HG03196 (cell line): ENCODE measurements around the gene BASP1.
A peak's percentile ranks its signal among the peaks of the same experiment; 100 is the strongest.

ENCODE experiments used
- ATAC-seq: cut with Tn5 transposase; IDR thresholded peaks from one replicate; pipeline ENCODE4 v1.9.1; 2021; ENCODE audit not compliant: unreplicated experiment

Gene BASP1, protein sequence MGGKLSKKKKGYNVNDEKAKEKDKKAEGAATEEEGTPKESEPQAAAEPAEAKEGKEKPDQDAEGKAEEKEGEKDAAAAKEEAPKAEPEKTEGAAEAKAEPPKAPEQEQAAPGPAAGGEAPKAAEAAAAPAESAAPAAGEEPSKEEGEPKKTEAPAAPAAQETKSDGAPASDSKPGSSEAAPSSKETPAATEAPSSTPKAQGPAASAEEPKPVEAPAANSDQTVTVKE

DNA sequence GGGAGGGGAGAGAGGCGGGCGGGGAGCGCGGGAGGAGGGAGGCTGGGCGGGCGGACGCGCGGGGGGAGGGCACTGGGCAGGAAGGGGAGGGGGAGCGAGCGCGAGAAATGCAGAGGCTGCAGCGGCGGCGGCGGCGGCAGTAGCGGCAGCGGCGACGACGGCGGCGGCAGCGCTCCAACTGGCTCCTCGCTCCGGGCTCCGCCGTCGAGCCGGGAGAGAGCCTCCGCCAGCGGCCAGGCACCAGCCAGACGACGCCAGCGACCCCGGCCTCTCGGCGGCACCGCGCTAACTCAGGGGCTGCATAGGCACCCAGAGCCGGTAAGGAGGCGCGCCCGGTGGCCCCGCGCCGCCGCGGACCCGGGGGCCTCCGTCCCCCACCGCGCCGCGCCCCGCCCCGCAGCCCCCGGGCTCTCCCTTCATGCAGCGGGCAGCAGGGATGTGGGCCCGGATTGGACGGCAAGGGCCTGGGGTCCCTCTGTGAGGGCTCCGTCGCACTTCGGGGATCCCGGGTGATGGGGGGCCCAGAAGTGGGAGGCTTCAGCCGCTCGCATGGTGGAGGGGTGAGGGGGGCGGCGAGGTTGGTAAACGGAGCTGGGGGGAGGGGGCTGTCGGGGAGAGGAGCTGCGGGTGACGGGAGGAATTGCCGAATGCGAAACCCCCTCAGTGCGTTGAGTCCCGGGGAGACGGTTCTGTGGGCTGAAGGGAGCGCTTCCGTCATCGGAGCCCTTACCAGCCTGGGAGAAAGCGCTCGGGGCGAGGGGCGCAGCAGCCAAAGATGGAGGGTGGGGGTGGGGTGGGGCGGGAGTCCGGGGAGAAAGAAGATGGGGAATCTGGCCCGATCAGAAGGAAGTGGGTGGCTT, at the start of gene BASP1:
Gene BASP1 (plus strand): TSS at position 139 of the 860 bp plus-strand sequence. CDS start 57,586 bp downstream, outside the sequence.
- peak; percentile 39 for ATAC-seq

DNA sequence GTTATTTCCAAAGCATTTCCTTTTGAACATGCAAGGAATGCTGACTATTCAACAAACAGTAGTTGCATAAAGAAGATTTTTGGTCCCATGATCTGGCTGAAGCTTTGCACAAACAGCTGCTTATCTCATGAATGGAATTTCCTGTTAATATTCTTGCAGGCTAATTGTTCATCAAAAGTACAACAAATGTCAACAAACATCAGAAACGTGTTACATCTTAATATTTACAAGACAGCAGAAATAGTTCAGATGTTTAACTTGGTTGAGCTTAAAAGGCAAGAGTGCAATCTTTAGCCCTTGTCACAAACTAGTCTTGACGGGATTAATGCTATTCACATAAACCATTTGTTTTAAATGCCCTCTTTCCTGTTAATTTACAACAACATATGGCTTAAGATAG, 47.9 kb upstream of the BASP1 start:
- ATAC-seq, result no peak

DNA sequence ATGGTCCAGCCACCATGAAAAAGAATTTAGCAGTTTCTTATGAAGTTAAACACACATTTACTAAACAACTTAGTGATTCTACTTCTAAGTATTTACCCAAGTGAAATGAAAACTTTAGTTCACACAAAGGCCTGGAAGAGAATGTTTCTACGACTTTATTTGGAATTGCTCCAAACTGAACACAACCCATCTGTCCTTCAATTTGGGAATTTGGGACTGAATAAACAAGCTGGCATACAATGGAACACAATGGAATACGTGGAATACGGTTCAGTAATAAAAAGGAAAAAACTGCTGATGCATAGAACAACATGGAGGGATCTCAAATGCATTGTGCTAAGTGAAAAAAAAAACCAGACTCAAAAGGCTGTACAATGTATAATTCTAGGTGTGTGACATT, 44.6 kb upstream of the BASP1 start:
- ATAC-seq, result no peak

DNA sequence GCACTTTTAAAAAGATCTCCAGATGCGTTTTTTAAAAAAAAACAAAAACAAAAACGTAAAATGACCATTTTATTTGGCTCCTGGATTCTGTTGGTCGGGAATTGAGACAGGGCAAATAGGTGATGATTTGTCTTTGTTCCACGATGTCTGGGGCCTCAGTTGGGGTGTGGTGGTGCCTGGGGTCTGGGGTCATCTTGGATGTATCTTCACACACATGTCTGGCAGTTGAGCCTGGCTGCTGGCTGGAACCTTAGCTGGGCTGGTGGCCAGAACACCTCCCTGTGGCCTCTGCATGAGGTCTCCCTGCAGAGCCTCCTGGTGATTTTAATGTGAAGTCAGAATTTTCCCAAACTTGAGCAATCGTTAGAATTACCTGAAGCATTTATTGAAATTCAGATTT, 42.5 kb upstream of the BASP1 start:
- ATAC-seq, result no peak

DNA sequence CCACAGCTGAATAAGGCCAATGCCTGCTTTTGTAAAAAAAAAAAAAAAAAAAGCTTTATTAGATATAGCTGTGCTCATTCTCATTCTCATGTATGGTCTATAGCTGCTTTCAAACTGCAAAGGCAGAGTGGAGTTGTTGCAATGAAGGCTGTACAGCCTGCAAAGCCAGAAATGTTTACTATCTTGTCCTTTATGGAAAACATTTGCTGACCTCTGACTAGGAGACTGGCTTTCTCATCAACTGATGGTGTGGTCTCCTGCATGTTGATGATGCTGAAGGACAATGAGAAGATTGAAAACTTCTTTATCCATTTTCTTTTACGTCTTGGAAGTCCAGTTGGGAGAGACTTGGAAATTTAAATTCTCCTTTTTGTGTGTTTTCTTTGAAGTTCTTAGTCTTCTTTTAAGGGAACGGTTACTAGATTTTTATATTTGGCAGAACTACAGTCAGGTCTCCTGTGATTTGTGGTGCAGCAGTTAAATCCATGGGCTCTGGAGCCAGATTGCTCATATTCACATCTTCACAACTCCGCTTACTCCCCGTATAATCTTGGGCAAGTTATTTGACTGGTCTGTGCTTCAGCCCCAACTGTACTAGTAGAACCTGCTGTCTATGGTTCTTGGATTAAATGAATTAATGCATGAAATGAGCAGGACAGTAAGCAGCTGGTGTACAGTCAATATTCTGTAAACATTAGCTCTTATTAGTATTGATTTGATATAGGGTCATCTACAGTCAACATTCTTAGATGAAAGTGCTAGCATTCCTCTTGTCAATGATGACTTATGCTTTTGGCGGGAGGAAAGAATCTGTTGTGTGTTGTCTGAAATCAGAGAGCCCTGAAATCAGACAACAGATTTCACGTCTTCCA, 39.7 kb upstream of the BASP1 start:
- no peak for ATAC-seq

DNA sequence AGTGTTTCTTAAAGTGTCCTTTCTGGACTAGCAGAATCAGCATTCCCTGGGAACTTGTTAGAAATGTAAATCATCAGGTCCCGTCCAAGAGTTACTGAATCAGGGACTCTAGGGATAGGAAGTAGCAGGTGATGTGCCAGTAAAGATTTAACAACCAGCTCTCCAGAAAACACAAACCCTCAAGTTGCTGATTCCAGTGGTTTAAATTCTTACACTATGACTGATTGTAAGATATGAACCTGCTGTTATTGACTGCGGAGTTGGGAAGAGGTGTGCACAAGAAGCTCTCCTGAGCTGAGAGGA, 39.1 kb upstream of the BASP1 start:
- no peak for ATAC-seq

DNA sequence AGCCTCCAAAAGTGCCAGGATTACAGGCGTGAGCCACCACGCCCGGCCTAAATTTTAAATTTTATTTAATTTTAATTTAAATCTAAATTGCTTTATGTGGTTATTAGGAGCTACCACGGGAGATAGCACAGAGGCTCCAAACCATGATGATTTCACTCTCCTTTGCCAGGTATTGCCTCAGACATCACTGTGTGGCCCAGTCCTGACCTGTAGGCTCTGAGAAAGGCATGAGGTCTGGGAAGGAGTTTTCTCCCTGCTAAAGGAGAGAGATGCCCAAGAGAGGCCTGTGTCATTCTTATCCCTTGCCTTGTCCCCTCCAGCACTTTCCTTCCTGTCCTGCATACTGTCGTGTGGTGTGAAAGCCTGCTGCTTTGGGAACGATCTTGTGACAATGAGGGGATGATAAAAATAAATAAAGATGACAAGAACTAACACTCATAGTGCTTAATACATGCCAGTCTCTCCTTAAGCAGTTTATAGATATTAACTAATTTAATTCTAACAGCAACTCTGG, 37.0 kb upstream of the BASP1 start:
- no peak for ATAC-seq

DNA sequence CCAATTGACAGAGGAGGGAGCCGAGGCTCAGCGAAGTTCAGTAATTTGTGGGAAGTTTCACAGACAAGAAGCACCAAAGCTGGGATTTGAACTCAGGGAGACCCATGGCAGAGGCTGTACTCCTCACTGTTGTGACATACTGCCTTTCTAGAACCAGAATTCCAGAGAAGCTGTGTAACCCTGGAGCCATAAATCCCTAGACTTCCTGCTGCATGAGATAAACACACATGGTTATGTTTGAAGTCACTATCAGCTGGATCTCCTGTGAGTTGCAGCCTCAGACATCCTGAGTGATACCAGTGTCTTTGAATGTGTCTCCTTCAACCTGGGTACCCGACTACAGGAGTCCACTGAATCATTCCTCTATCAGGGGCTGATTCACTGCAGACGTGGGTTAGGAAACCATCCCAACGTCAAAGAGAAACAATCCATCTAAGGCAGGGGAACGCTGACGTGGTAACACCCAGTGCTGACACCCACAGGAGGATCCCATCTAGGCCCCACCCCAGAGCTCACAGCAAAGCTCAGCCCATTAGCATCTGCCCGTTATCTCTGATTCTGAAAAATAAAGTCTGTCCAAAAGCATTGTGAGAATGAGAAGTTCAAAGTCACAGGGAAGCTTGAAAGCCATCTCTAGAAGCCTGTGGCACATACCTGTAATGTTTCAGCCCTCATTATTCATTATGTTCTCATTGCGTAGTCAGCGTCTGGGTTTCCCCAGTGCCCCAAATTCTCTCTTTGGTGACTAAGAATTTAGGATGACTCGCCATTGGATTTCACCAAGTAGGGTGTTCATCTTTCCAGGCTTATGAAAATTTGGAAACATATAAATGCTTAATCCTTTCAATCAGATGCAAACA, 36.3 kb upstream of the BASP1 start:
- no peak for ATAC-seq

DNA sequence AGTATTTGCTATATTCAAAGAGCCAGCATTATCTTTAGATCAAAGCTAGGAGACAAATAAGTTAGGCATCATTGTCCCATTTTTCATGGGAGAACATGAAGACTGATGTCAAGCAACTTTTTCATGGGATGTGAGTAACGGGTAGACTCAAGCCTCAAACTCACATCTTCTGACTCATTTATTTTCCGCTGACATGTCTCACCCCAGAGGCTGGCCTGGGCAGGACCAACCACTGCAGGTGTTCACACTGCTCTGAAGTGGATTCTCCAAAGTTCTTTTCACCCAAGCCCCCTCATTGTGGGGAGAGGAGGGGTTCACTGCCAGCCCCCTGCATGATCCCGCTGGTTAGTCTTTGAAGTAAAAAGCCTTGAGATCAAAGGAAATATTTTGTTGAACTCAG, 34.9 kb upstream of the BASP1 start:
- no peak for ATAC-seq

DNA sequence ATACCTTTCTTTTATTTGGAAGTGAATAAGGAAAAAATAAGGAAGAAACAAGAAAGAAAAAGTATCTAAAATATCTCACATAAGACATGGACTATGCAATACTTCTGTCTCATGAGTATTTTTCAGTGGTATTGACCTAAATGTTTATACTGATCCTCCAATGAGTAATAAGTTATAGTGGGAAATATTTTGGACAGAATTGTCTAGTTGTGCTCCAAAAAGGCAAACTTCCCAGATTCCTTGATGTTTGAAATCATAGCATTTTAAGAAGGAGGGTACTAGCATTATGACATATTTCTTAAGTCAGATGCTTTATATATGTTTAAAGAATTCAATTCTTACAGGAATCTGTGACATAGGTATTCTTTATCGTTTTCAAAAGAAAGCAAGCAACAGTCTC, 34.5 kb upstream of the BASP1 start:
- ATAC-seq, result no peak

DNA sequence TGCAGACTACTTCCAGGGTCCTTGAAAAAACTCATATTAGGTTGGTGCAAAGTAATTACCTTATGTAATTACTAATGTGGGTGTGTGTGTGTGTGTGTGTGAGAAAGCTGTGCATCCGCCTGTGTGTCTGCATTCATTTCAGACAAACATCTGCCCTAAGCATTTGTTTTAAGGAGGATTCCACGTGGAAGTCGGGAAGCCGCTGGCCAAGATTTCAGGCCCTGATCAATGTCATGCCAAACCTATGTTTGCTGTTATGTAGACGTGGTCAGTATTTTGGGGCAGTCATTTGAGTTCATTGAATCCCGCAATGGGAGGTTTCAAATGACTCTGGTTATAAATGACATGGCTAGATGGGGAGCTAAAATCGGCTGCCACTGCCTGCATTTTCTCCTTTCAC, 33.6 kb upstream of the BASP1 start:
- ATAC-seq, result no peak

DNA sequence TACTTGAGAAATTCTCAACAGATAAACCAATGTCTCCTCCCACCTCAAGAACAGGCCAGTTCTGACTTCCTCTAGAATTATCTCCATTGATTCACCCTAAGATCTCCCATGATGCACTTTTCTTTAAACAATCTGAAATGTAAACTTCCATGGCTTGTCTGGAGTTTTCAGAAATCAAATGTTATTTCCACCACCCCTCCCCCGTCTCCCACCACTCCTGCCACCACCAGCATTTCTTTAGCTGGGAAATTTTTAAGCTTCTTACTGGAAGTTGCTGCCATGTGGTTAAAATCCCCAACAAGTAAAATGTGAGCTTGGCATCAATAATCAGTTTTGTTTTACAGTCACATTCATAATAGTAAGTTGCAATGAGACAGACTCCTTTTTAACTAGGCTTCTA, 32.8 kb upstream of the BASP1 start:
- ATAC-seq, result no peak

DNA sequence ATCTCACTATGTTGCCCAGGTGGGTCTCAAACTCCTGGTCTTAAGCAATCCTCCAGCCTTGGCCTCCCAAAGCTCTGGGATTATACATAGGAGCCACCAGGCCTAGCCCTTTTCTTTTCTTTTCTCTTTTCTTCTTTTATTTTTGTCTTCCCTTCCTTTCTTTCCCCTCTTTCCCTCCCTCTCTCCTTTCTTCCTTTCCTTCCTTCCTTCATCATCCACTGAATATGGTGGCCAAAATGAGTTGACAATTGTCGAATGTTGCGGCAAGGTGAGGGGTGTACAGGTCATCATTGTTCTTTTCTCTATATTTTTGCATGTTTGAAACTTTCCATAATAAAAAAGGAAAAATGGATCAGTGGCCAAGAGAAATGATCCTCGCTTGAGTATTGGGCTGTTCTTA, 32.1 kb upstream of the BASP1 start:
- ATAC-seq, result no peak

DNA sequence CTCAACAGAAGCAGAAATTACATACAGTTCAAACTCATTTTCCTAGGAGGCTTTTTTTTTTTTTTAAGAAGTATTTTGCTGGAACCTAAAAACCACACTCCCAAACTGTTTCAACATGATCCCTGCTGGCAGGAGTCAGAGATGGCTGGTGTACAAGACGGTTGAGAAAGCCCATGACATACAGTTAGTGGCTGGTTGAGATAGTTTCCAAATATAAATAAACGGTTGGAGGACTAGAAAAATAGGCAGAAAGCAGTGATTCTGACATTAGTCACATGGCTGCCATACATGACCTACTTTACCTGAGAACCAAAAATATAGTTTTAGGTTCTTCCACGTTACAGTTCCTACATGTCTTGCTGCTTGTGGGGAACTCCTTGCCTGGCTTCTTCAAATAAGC, 31.7 kb upstream of the BASP1 start:
- ATAC-seq, result no peak

DNA sequence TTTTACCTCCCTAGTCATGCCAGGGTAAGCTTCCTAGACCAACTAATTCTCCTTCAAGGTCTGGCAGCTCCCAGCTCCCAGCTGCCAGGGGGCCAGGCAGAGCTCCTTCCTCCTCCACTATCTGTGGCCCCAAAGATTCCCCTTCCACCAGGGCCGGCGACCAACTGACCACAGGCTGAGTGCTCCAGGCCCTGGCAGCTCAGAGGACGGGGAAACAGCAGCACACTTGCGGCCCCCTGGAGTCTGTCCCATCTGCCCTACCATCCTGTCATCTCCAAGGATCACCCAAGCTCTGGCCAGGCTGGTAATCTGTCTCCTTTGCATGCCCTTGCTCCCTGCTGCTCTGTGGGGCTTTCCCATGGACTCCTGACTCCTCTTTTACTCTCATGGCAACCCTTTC, 31.2 kb upstream of the BASP1 start:
- ATAC-seq, result no peak

DNA sequence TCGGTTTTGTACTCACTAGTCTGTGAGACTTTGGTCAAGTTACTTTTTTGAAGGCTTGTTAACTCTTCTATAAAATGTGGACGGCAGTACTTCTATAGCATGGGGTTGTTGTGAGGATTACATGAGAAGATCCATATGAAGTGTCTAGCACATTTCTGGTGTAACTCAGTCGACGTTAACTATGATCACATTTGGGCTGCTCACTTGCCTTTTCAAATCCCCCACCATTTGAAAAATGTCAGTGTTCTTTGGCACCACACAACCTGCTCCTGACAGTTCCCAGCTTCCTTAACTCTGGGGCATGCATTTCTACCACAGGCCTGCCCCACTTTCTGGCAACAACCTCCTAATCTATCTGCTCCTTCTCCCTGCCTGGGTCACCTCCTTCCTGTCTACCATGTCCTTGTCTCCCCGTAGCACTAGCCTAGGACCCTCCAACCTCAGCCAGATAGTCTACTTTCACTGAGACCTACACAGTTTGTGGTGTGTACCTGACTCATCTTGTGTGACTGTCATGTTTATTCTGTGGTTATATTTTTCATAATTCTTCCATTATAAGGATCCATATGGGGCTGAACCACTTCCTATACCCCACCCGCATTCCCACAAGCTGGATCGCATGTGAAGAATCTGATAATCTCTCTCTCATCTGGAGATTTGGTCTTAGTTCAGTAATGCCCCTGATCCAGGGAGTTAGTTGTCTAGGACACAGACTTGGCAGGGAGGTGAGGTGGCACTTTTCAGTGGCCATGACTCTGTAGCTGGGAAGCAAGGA, 30.2 kb upstream of the BASP1 start:
- no peak for ATAC-seq

DNA sequence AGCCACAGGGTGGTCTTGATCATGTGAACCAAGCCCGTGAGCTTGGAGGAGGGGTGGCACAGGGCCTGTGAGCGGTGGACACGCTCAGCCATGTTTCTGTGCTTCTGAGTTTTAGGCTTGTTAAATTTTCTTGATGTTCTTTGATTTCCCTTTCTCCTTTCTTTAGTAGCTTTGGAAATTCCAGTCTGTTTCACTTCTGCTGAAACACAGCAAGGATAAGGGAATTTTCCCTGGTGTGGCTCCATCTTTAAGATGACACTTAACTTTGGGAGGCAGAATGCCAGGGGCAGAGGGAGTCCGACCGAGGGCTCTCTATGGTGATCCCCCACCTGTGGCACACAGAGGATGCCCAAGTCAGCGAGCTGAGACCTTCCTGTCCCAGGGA, 29.7 kb upstream of the BASP1 start:
- no peak for ATAC-seq

DNA sequence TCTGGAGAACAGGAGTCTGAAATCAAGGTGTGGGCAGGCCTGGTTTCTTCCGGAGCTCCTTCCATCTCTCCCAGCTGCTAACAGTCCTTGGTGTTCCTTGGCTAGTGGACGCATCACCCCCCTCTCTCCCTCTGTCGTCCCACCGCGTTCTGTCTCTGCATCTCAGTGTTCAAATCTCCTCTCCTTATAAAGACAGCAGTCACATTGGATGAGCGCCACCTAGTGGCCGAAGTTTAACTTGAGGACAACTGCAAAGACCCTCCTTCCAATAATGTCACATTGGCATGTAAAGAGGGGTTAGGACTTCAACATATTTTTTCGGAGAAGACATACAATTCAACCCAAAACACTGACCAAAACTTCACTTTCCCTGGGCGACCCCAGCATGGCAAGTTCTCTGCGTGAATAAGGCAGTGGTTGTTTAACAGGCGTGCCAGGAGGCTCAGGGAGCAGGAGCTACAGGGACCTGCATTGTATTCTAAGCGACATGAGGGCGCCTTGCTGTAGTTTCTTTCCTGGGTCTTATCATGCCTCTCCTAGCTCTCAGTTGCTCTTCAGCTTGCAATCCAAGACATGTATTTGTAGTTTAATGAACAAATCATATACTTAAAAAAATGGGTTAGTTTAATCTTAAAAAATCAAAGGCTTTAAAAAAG, 27.9 kb upstream of the BASP1 start:
- ATAC-seq, result peak; percentile 75

DNA sequence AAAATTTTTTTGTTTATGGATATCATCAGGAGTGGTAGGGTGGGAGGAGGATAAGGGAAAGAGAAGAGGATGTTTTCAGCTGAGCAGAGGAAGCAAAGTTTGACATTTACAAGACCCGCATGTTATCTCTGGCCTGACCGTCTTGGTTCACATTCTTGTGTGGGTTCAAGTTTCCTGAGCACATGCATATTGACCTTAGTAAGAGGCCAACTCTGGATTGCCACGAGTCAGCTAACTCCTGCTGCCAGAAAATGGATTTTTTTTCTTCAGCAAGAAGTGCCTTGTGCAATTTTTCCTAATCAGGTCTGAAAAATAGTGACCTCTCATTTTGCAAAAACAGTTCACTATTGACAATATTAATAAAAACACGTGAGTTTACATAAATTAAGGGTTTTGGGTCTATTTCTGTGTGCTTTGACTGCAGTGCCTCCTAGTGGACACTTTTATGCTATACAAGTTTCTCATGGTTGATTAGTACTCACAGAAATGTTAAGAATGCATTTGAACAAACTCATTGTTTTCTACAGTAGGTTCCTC, 27.1 kb upstream of the BASP1 start:
- ATAC-seq, result no peak
